ENCODE measurements around the gene LYPD4. TPM values are rescaled to one million over a fixed set of nuclear protein-coding genes. Genes with fewer than 3 reads are reported as not detected.

LYPD4 gene
- total RNA-seq, 1 donor: not detected

Other genes starting within 250 kb of the LYPD4 start
- gene CEACAM4, start 217.6 kb downstream of the LYPD4 start, total RNA-seq: 3.9 TPM
- gene CEACAM7, start 156.4 kb downstream of the LYPD4 start, total RNA-seq: not detected
- gene CEACAM5, start 136.1 kb downstream of the LYPD4 start, total RNA-seq: not detected
- gene CEACAM6, start 89.2 kb downstream of the LYPD4 start, total RNA-seq: 0.10 TPM
- 0.52 TPM for gene CEACAM3, start 48.1 kb downstream of the LYPD4 start, total RNA-seq
- not detected for gene DMRTC2, start 359 bp upstream of the LYPD4 start, total RNA-seq
- gene RPS19, start 15.6 kb upstream of the LYPD4 start, total RNA-seq: 1,086 TPM
- 47.3 TPM for gene CD79A, start 32.6 kb upstream of the LYPD4 start, total RNA-seq
- gene ARHGEF1, start 38.5 kb upstream of the LYPD4 start, total RNA-seq: 200 TPM
- gene ERFL, start 83.8 kb upstream of the LYPD4 start, total RNA-seq: 0.21 TPM
- gene RABAC1, start 114.6 kb upstream of the LYPD4 start, total RNA-seq: 44.6 TPM
- gene ATP1A3, start 149.5 kb upstream of the LYPD4 start, total RNA-seq: 1.7 TPM
- 0.21 TPM for gene GRIK5, start 225.5 kb upstream of the LYPD4 start, total RNA-seq
- 21.5 TPM for gene ZNF574, start 231.5 kb upstream of the LYPD4 start, total RNA-seq

All from mononuclear cell (primary cell).